GM13977 (cell line): Measurements from ENCODE around the gene KDM4B.

Source experiments
- DNase-seq: peaks from one replicate; pipeline ENCODE4 v3.0.0; 2012; ENCODE audit warnings: low spot score
- CTCF ChIP-seq: IDR thresholded peaks from 2 replicates; pipeline ENCODE4 v1.5.1; 2012; ENCODE audit warnings: mild to moderate bottlenecking, control low read depth; ENCODE audit not compliant: insufficient read depth; ENCODE audit errors: extremely low read depth, missing control alignments
- in situ Hi-C: fragments of 300-500 bp; cut with MboI; formaldehyde crosslinking; loops from one replicate; pipeline ENCODE4 v1.12.0; 2022; ENCODE audit warnings: low sequenced_read_pairs, low pct_unique_long_range_greater_than_20kb, mixed read lengths, inconsistent platforms; ENCODE audit not compliant: unreplicated experiment

The KDM4B gene

GRCh38 chr19:5113633-5114586 is 145.0 kb downstream of the KDM4B start:
- DNase-seq, result no peak
- no peak for TF ChIP-seq CTCF
- in situ Hi-C loops, result no loop called here

DNA sequence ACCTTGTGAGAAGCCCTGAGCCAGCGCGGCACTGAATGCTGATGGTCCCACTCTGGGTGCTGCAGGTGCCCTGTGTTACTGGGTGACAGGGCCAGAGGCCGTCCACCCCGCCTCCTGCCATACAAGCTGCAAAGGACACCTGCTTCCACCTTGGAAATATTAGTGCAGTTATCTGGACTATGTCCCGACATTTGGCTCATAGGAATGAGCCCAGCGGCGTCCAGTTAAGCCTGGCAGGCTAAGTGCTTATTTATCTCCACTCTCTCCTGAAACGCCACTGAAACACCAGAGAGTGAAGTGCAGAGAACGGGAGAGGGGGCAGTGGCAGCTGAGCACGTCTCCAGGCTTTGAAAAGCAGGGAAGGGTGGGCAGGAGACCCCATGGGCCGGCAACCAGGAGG is 145.8 kb downstream of the KDM4B start:
- in situ Hi-C loops, result no loop called here
- DNase-seq, result no peak

DNA sequence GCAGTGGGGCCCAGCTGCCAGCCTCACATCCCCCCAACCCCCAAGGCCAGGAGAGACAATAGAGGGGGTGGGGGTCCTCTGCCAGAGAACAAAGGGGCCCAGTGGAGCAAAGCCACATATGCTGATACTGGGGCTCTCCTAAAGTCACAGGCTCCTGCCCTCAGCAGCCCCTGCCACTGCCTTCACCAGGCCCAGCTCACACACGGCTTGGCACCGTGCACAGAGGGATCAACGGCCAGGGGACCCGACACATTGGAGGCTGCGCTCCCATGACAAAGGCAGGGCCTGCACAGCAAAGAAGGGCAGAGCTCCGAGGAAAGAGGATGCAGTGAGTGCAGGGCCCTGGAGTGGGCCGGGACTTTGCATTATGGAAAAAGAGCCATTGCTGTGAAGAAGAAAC is 146.4 kb downstream of the KDM4B start:
- no peak for DNase-seq
- in situ Hi-C loops, result no loop called here
- no peak for TF ChIP-seq CTCF

More for the DNA sequence above, 145.8 kb downstream of the KDM4B start:
- TF ChIP-seq CTCF, result no peak

- in situ Hi-C loops, result no loop called here
- TF ChIP-seq CTCF, result no peak
- no peak for DNase-seq
Measured at GRCh38 chr19:5115771-5116202, 146.9 kb downstream of the KDM4B start.

GRCh38 chr19:5116292-5116691 is 147.4 kb downstream of the KDM4B start:
- TF ChIP-seq CTCF, result no peak
- no peak for DNase-seq
- in situ Hi-C loops, result no loop called here

GRCh38 chr19:5117421-5117820 is 148.5 kb downstream of the KDM4B start:
- DNase-seq, result no peak
- in situ Hi-C loops, result no loop called here
- no peak for TF ChIP-seq CTCF
